NB4 (cell line): Measurements from ENCODE around the gene CILP2.

Experiments used
- DNase-seq: peaks from one replicate; pipeline ENCODE4 v3.0.0; 2010; ENCODE audit warnings: low read depth
- H3K4me3 ChIP-seq: one replicate; pipeline ENCODE4 v1.5.1; 2011; ENCODE audit warnings: mild to moderate bottlenecking, low read depth, low read length, moderate library complexity
- MAX ChIP-seq: IDR thresholded peaks from 2 replicates; pipeline ENCODE4 v1.6.1; 2011; ENCODE audit warnings: low read depth, low read length
- MYC ChIP-seq: IDR thresholded peaks from 2 replicates; pipeline ENCODE4 v1.6.1; 2011; ENCODE audit warnings: low read depth, low read length
- POLR2A ChIP-seq: IDR thresholded peaks from 2 replicates; pipeline ENCODE4 v1.6.1; 2011; ENCODE audit warnings: mild to moderate bottlenecking; ENCODE audit not compliant: insufficient read length; ENCODE audit errors: extremely low read depth
- TF ChIP-seq, protein P1 (sequence below): IDR thresholded peaks from one replicate; pipeline ENCODE4 v1.5.1; 2012; ENCODE audit warnings: low read depth, low read length

Gene CILP2

GRCh38 chr19:19492026-19492610 is 45.9 kb upstream of the CILP2 start:
- no peak overlapping the region for H3K4me3 ChIP-seq
- no peak for DNase-seq
- no peak for TF ChIP-seq MAX
- no peak for TF ChIP-seq MYC
- TF ChIP-seq, protein P1, sequence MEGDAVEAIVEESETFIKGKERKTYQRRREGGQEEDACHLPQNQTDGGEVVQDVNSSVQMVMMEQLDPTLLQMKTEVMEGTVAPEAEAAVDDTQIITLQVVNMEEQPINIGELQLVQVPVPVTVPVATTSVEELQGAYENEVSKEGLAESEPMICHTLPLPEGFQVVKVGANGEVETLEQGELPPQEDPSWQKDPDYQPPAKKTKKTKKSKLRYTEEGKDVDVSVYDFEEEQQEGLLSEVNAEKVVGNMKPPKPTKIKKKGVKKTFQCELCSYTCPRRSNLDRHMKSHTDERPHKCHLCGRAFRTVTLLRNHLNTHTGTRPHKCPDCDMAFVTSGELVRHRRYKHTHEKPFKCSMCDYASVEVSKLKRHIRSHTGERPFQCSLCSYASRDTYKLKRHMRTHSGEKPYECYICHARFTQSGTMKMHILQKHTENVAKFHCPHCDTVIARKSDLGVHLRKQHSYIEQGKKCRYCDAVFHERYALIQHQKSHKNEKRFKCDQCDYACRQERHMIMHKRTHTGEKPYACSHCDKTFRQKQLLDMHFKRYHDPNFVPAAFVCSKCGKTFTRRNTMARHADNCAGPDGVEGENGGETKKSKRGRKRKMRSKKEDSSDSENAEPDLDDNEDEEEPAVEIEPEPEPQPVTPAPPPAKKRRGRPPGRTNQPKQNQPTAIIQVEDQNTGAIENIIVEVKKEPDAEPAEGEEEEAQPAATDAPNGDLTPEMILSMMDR: no peak
- no peak for TF ChIP-seq POLR2A

GRCh38 chr19:19493841-19494546 is 44.1 kb upstream of the CILP2 start:
- no peak overlapping the region for H3K4me3 ChIP-seq
- no peak for DNase-seq
- TF ChIP-seq MAX: no peak
- TF ChIP-seq, protein P1: no peak
- TF ChIP-seq POLR2A: no peak
- no peak for TF ChIP-seq MYC

DNA sequence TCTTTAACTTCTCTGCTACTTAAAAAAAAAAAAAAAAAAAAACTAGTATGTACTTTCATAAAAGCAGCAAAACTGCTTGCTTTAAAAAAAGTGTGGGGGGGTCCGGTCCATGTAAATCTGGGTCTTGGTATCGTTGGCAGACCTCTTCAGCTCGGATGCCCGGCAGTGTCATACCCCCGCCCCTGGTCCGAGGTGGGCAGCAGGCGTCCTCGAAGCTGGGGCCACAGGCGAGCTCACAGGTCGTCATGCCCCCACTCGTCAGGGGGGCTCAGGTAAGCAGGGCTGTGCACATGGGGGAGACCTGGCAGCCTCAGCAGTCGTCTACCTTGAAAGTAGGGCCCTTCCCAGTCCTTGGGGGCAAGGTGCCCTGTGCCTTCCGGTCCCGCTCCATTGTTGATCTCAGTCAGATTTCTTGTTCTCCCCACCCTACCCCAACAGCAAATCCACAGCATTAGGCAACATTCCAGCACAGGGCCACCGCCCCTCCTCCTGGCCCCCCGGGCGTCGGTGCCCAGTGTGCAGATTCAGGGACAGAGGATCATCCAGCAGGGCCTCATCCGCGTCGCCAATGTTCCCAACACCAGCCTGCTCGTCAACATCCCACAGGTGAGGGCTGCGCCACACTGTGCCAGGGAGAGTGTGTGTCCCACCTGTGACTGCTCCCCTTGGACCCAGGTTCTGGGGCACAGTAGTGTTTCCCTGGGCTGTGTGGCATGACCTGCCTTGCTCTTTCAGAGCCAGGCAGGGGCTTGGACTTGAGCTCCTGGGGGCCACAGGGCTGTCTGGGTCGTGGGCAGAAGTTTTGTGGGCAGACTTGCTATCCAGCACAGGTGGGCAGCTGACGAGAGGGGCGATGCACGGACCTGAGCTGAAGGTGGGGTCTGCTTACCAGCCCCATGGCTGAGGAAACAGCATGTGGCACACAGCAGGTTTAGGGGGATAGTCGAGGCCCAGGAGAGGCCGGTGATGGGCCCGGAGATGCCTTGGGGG is 42.2 kb upstream of the CILP2 start:
- no peak overlapping the region for H3K4me3 ChIP-seq
- no peak for DNase-seq
- TF ChIP-seq, protein P1: no peak
- no peak for TF ChIP-seq MYC

GRCh38 chr19:19498255-19498991 is 39.6 kb upstream of the CILP2 start:
- DNase-seq: no peak
- TF ChIP-seq MAX: no peak
- TF ChIP-seq, protein P1: no peak
- no peak for TF ChIP-seq POLR2A
- no peak overlapping the region for H3K4me3 ChIP-seq

DNA sequence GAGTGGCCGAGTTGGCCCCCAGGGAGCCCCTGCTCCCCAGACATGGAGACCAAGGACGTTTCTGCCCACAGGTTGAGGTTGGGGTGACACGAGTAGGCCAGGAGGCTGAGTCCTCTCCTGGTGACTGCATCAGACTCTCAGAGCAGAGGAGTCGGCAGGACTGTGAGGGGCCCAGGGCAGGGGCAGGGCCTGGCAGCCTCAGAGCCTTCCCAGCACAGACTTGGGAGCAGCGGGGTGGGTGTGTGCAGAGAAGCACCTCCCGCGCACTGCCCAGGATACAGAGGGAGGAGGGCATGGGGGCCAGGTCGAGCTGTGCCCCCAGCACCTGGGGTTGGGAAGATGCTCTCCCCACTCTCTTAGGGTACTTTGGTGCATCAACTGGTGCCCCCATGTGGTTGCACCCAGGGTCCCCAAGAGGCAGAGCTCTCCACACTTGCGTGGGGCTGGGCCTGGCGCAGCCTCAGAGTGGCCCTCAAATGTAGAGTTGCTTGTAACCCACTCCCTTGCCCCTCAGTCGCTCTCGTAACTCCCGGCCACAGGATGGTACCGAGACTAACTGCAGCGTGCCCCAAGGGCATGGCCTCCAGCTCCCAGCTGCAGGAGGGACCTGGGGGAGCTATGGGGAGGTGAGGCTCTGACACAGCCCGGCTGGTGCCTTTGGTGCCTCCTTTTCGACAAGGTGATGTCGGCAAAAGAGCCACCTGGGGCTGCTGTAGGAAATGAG is 38.6 kb upstream of the CILP2 start:
- no peak for DNase-seq
- H3K4me3 ChIP-seq: no peak overlapping the region
- TF ChIP-seq POLR2A: no peak
- TF ChIP-seq MYC: no peak
- TF ChIP-seq MAX: no peak
- TF ChIP-seq, protein P1: no peak
